ENCODE measurements around the gene PTPRS.

GRCh38 chr19:5321851-5322681 is 18.5 kb downstream of the PTPRS start:
- TF ChIP-seq POLR2A (IDR thresholded peaks at IDR 0.05) (no peak), CTCF (IDR thresholded peaks at IDR 0.05) (no peak)

Measured in thyroid gland (tissue), 4 donors.